Adrenal gland (tissue), 5 donors: Measurements from ENCODE around the gene AGPAT4.

Source experiments
- POLR2A ChIP-seq, 2 donors: fragments of 450-650 bp; IDR thresholded peaks; one replicate each; pipeline ENCODE4 v1.6.1; 2017; ENCODE audit warnings: antibody characterized with exemption in 2 of 2, mild to moderate bottlenecking in 2 of 2, moderate library complexity in 1 of 2
- TF ChIP-seq, protein P1 (sequence below), 6 experiments: fragments of 450-650 bp in 4 of 6; fragments of 200-600 bp in 2 of 6; sonication (generic) in 1 of 6; IDR thresholded peaks; 1 replicate in 5 of 6; 2 replicates in 1 of 6; pipeline versions ENCODE4 v1.5.1 to v1.8.0; 2016 to 2021; ENCODE audit warnings: antibody characterized with exemption in 6 of 6, mild to moderate bottlenecking in 2 of 6, moderate library complexity in 1 of 6
- donor health status: DM: no; HTN: no; CAD: no.

DNA sequence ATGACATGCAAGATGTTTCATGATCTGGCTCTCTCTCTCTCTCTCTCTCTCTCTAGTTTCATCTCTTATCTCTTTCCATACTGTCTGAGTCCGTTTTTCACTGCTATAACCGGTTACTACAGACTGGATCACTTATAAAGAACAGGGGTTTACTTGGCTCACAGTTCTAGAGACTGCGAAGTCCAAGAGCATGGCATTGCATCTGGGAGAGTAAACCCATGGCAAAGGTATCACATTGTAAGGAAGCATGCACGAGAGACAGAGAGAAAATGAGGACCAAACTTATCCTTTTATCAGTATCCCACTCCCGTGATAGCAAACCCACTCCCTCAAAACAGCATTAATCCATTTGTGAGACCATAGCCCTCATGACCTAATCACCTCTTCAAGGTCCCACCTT, 7.2 kb upstream of the AGPAT4 start:
- TF ChIP-seq, protein P1, sequence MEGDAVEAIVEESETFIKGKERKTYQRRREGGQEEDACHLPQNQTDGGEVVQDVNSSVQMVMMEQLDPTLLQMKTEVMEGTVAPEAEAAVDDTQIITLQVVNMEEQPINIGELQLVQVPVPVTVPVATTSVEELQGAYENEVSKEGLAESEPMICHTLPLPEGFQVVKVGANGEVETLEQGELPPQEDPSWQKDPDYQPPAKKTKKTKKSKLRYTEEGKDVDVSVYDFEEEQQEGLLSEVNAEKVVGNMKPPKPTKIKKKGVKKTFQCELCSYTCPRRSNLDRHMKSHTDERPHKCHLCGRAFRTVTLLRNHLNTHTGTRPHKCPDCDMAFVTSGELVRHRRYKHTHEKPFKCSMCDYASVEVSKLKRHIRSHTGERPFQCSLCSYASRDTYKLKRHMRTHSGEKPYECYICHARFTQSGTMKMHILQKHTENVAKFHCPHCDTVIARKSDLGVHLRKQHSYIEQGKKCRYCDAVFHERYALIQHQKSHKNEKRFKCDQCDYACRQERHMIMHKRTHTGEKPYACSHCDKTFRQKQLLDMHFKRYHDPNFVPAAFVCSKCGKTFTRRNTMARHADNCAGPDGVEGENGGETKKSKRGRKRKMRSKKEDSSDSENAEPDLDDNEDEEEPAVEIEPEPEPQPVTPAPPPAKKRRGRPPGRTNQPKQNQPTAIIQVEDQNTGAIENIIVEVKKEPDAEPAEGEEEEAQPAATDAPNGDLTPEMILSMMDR (IDR thresholded peaks at IDR 0.05), result no peak
- TF ChIP-seq POLR2A (IDR thresholded peaks at IDR 0.05), result no peak
